Smooth muscle cell (in vitro differentiated cells): ENCODE data around the gene TTLL5. TPM values are rescaled to one million over a fixed set of nuclear protein-coding genes. Genes with fewer than 3 reads are reported as not detected.

Experiments used
- DNase-seq: peaks from one replicate; lab custom pipeline; 2025; ENCODE audit not compliant: unreplicated experiment; lab: John Stamatoyannopoulos, UW
- H2AFZ ChIP-seq: fragments of 200-600 bp; sonication (generic); 2 replicates; pipeline ENCODE4 v1.6.0; 2016; ENCODE audit warnings: antibody characterized with exemption, low read depth, mild to moderate bottlenecking
- H3F3A ChIP-seq: fragments of 200-600 bp; sonication (generic); 2 replicates; pipeline ENCODE4 v1.6.0; 2017; ENCODE audit warnings: antibody characterized with exemption, low read depth
- H3K27ac ChIP-seq: fragments of 200-600 bp; sonication (generic); 2 replicates; pipeline ENCODE4 v1.5.1; 2016; ENCODE audit warnings: low read depth, mild to moderate bottlenecking
- H3K27me3 ChIP-seq: fragments of 200-600 bp; sonication (generic); 2 replicates; pipeline ENCODE4 v1.6.1; 2016; ENCODE audit warnings: low read depth, mild to moderate bottlenecking
- H3K36me3 ChIP-seq: fragments of 200-600 bp; sonication (generic); 2 replicates; pipeline ENCODE4 v1.5.1; 2016; ENCODE audit warnings: low read depth
- H3K4me1 ChIP-seq: fragments of 200-600 bp; sonication (generic); 2 replicates; pipeline ENCODE4 v1.5.1; 2016; ENCODE audit warnings: low read depth
- H3K4me2 ChIP-seq: fragments of 200-600 bp; sonication (generic); 2 replicates; pipeline ENCODE4 v1.6.0; 2016; ENCODE audit warnings: mild to moderate bottlenecking
- H3K4me3 ChIP-seq: fragments of 200-600 bp; sonication (generic); 2 replicates; pipeline ENCODE4 v1.5.1; 2016; ENCODE audit warnings: mild to moderate bottlenecking
- H3K79me2 ChIP-seq: fragments of 200-600 bp; sonication (generic); 2 replicates; pipeline ENCODE4 v1.6.0; 2016; ENCODE audit warnings: low read depth, mild to moderate bottlenecking
- H3K9ac ChIP-seq: fragments of 200-600 bp; sonication (generic); 2 replicates; pipeline ENCODE4 v1.6.0; 2016; ENCODE audit warnings: low read depth
- H3K9me3 ChIP-seq: fragments of 200-600 bp; sonication (generic); replicated peaks from 2 replicates; pipeline ENCODE4 v1.5.1; 2016; ENCODE audit warnings: low read depth
- H4K20me1 ChIP-seq: fragments of 200-600 bp; sonication (generic); 2 replicates; pipeline ENCODE4 v1.6.0; 2016; ENCODE audit warnings: low read depth
- CTCF ChIP-seq: fragments of 200-600 bp; sonication (generic); IDR thresholded peaks from 2 replicates; pipeline ENCODE4 v1.5.1; 2017; ENCODE audit warnings: borderline replicate concordance, mild to moderate bottlenecking, antibody characterized with exemption; ENCODE audit not compliant: insufficient read depth, poor library complexity, severe bottlenecking
- WGBS: methylation state at CpG from one replicate; pipeline ENCODE4 v1.1.7; 2016; ENCODE audit warnings: low lambda C conversion rate; 5-methylcytosine and 5-hydroxymethylcytosine counted together
- polyA plus RNA-seq: library from polyadenylated mRNA; unstranded; fragments of >200 nt; fragmentation: Nextera tagmentation; extraction: Ambion mirVana; gene quantifications from 2 replicates; pipeline ENCODE4 v1.2.1, GENCODE V29; 2016
- total RNA-seq: library from RNA; depleted of rRNA; stranded (reverse); fragments of >200 nt; gene quantifications from 2 replicates; pipeline ENCODE4 v1.2.3, GENCODE V29; 2014

TTLL5 gene
- total and polyA plus RNA-seq, 2 experiments from 2014 or later, result 12.6 to 38.0 TPM

DNA sequence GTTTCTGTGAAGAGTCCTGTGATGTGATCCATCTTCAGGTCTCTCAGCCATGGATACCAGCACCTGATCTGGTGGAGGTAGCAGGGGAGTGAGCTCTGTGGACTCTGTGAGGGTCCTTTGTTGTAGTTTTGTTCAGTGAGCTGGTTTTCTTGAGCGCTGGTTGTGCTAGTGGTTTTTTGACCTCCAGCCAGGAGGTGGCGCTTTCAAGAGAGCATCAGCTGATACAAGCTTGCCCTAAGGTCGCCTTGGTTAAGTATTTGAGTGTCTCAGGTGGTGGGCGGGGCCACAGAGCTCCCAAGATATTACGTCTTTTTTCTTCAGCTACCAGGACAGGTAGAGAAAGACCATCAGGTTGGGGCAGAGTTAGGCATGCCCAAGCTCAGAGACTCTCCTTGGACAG is 139.7 kb downstream of the TTLL5 start:
- no peak overlapping the region for H3K4me2 ChIP-seq
- H4K20me1 ChIP-seq, result no peaks in the 10 kb centered on the region
- H2AFZ ChIP-seq, result no peak overlapping the region
- H3K36me3 ChIP-seq, result peaks cover 3% of the 10 kb centered on the region
- H3K9ac ChIP-seq, result no peak overlapping the region
- no peak for TF ChIP-seq CTCF
- DNase-seq, result no peak
- peaks cover 16% of the 10 kb centered on the region for H3F3A ChIP-seq
- WGBS, result 98% methylated on average over 5 of the region's 5 CpGs
- no peak overlapping the region for H3K4me3 ChIP-seq
- no peaks in the 10 kb centered on the region for H3K27me3 ChIP-seq
- H3K27ac ChIP-seq, result no peak overlapping the region
- H3K9me3 ChIP-seq, result peaks cover 3% of the 10 kb centered on the region
- H3K4me1 ChIP-seq, result peaks cover 20% of the 10 kb centered on the region
- H3K79me2 ChIP-seq, result no peaks in the 10 kb centered on the region

GRCh38 chr14:75802486-75802885 is 141.4 kb downstream of the TTLL5 start:
- TF ChIP-seq CTCF, result no peak
- no peaks in the 10 kb centered on the region for H3K9me3 ChIP-seq
- H3K36me3 ChIP-seq, result peaks cover under 1% of the 10 kb centered on the region
- H3K4me2 ChIP-seq, result peak overlapping the region; percentile 21
- 41% methylated on average over 1 of the region's 1 CpG for WGBS
- H2AFZ ChIP-seq, result no peak overlapping the region
- no peak overlapping the region for H3K9ac ChIP-seq
- no peaks in the 10 kb centered on the region for H3K27me3 ChIP-seq
- no peak overlapping the region for H3K4me3 ChIP-seq
- no peaks in the 10 kb centered on the region for H4K20me1 ChIP-seq
- H3F3A ChIP-seq, result peaks cover 16% of the 10 kb centered on the region
- H3K4me1 ChIP-seq, result peaks cover 20% of the 10 kb centered on the region
- no peaks in the 10 kb centered on the region for H3K79me2 ChIP-seq
- no peak for DNase-seq
- no peak overlapping the region for H3K27ac ChIP-seq

DNA sequence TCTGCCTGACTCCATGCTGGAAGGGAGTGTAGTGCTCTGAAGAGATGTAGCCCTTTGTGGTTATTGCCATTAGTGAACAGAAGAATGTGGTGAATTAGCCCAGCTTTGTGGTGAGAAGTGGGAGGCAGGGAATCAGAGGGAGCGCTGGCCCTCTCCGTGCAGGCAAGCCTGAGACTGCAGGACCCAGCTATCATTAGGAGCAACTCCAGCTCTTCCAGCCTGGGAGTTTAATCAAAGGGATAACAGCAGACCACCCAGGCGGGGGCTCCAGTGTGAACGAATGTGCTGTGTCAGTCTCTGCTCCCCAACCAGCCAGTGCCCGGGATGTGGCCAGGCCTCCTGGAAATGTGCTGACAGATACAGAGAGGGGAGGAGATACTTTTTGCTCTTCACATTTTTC is 142.7 kb downstream of the TTLL5 start:
- peaks cover 16% of the 10 kb centered on the region for H3F3A ChIP-seq
- peaks cover 20% of the 10 kb centered on the region for H3K4me1 ChIP-seq
- H2AFZ ChIP-seq, result no peak overlapping the region
- H3K27ac ChIP-seq, result peak overlapping the region; percentile 25
- H3K36me3 ChIP-seq, result no peaks in the 10 kb centered on the region
- H3K9ac ChIP-seq, result no peak overlapping the region
- no peaks in the 10 kb centered on the region for H3K9me3 ChIP-seq
- no peak for TF ChIP-seq CTCF
- no peak overlapping the region for H3K4me3 ChIP-seq
- peak; percentile 17 for DNase-seq
- no peaks in the 10 kb centered on the region for H3K79me2 ChIP-seq
- WGBS, result 7% methylated on average over 5 of the region's 5 CpGs
- H3K4me2 ChIP-seq, result peak overlapping the region; percentile 48
- no peaks in the 10 kb centered on the region for H3K27me3 ChIP-seq
- no peaks in the 10 kb centered on the region for H4K20me1 ChIP-seq

DNA sequence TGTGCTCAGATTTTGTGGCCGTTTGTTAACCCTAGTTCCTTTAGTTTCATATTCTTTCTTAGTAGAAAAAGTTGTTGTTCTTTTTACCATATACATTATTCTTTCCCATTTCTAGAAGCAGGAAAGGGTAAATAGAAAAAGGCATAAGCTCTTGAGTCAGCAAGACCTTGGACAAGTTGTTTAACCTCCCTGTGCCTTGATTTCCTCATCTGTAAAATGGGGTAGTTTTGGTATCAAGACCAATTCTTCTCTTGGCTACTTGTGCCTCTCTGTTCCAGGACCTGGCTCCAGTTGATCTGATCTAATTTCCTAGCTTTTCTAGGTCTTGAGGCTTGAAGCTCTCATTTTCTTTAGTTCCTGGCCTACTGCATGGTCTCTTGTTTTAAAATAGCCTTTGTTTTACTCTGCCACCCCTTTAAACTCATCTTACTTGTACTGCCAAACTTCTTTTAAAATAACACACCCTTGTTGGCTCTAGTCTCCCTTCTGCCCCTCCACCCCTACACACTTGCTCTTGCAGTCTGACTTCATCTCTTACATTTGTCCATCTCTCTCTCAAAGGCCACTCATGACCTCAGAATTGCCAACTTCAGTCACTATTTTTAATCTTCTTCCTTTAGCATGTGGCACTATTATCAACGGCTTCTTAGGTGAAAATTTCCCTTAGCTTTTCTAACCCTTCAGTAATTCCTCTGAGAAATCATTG is 143.7 kb downstream of the TTLL5 start:
- H3K27me3 ChIP-seq, result no peaks in the 10 kb centered on the region
- WGBS, result 90% methylated on average over 2 of the region's 2 CpGs
- no peak overlapping the region for H3K27ac ChIP-seq
- no peaks in the 10 kb centered on the region for H3K79me2 ChIP-seq
- H4K20me1 ChIP-seq, result no peaks in the 10 kb centered on the region
- H3K9me3 ChIP-seq, result no peaks in the 10 kb centered on the region
- no peak for DNase-seq
- peak overlapping the region; percentile 29 for H3K4me2 ChIP-seq
- peaks cover 20% of the 10 kb centered on the region for H3K4me1 ChIP-seq
- peaks cover 16% of the 10 kb centered on the region for H3F3A ChIP-seq
- no peak overlapping the region for H2AFZ ChIP-seq
- no peak overlapping the region for H3K9ac ChIP-seq
- no peak for TF ChIP-seq CTCF
- no peak overlapping the region for H3K4me3 ChIP-seq
- H3K36me3 ChIP-seq, result no peaks in the 10 kb centered on the region
